HG03575 (cell line): ENCODE data around the gene OTULIN.

Experiments
- ATAC-seq: cut with Tn5 transposase; IDR thresholded peaks from one replicate; pipeline ENCODE4 v1.9.1; 2021; ENCODE audit not compliant: unreplicated experiment, insufficient number of reproducible peaks, low FRiP score; ENCODE audit errors: extremely low read depth

The OTULIN gene

DNA sequence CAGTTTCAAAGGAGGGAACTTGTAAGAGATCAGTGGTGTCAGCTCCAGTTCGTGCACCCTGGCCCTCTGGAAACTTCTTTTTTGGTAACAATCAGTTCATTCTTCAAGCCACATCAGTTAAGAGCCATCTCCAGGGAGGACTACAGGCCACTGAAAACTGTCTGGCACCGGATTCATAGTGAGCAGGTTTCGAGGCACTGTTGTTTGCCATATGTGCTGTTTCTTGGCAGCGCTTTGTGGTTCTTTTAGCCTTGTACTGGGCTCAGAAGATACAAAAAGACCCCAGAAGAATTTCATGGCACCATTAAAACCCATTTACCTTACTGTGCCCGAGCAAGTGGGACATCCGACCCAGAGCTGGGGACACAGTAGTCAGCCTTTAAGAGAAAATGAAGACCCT, 68.5 kb downstream of the OTULIN start:
- ATAC-seq, result no peak

DNA sequence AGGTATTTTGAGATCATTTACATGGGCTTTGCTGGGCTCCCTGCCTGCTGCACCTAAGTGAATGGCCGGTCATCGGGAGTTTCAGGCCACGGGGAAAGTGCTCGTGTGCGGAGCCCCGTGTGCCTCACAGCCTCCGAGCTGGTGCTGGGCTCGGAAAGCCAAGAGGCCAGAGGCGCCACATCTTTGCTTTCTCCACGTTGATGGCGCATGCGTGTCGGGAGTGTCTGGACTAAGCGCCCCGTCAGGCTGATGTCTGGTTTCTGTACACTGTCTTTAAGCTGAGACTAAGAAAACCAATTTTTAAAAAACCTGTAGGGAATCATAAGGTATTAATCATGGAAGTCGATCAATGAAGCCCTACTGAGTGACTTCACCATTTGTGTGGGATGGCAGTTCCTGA, 69.1 kb downstream of the OTULIN start:
- no peak for ATAC-seq

DNA sequence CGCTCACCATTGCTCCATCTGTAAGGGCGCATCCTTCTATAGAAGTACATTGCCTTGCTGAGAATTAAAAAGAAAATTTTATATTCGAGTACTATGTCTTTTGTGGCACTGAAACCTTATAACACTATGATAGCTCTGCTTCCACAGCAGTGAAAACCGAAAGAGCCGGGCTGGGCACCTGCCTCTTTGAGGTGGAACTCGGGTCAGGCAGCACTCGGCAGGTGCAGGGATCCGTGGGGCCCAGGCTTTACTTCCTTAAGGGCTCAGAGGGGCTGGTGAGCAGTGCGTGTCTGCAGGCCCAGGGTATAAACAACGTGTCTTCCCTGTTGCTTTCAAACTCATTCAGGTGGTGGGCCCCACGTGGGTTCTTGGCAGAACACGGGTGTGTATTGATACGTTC, 69.9 kb downstream of the OTULIN start:
- no peak for ATAC-seq

DNA sequence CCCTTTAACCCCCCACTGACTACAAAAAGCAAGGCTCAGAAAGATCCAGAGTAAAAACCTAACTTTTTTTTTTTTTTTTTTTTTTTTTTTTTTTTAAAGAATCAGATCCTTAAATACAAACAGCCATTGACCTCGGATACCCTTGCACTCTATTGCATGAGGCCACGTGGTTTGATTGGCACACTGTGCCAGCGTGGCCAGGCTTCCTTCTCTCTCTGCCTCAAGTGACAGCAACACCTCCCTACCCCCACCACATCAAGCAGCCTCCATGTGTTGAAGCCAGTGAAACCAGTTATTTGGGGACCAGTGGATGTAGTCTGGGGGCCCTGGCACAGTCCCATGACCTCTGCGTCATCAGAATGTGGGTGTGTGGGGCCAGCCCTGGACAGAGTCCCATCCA, 71.4 kb downstream of the OTULIN start:
- no peak for ATAC-seq

DNA sequence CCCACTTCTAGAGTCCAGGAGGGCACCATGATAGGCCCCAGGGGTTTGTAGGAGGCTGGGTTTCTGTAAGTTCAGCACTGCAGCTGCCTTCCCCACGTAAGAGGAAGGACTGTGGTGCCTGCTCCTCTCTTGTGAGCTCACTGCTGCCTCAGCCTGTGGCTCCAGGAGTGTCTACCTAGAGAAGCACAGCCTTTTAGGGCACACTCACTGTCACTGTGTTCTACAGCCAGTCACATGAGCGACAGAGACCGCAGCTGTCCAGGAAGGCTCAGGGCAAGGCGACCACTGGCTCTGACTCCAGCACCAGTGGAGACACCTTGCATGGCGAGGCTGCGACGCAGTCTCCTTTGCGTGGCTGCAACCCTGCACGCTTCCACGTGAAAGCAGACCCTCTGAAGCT, 72.8 kb downstream of the OTULIN start:
- ATAC-seq, result no peak

DNA sequence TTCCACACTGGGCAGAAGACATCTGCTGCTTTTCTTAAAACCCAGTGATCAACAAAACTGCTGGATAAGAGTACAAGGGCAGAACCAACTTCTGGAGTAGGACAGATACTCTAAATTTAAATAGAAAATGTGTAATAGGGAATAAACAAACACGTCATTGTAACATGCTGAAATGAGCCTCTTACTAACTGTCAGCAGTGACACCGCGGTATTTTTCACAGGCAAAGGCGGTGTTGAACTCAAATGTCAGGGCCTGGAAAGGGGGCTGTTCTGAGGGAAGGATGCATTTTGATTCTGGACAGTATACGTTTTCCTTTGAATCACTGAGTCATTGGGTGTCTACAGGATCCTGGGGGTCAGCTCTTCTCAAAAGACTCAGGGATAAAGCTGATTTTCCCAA, 73.5 kb downstream of the OTULIN start:
- ATAC-seq, result no peak

DNA sequence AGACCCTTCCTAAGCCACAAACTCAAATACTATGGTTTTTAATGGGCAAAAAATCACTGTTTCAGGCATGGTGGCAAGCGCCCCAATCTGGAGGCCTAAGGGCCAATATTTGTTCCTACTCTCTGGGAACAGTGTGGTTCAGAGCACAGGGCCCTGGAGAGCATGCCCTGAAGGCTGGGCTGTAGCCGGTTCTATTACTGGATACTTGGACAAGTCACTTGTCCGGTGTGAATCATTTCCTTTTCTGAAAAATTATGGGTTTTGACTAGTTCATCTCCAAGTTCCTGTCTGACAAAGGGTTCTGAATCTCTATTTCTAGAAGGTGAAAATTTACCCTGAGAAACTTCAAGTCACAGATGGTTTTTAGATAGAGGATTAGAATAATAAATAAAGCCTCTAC, 75.0 kb downstream of the OTULIN start:
- ATAC-seq, result no peak

DNA sequence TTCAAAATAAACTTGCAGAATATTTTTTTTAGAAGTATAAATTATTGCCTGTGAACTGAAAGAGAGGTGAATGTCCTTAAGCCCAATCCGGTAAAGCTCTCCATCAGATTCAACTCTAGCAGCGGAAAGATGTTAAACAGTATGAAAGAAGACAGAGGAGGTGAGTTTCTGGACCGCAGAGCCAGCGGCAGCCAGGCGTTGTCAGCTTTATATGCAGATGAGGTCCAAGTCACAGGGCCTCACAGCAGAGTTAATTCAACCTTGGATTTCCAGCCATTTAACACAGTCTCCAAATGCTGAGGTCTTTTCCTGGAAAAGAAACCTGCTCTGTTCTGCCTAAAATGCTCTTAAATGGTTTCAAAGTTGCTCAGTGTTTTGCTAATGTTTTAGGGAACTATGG, 75.5 kb downstream of the OTULIN start:
- ATAC-seq, result no peak

DNA sequence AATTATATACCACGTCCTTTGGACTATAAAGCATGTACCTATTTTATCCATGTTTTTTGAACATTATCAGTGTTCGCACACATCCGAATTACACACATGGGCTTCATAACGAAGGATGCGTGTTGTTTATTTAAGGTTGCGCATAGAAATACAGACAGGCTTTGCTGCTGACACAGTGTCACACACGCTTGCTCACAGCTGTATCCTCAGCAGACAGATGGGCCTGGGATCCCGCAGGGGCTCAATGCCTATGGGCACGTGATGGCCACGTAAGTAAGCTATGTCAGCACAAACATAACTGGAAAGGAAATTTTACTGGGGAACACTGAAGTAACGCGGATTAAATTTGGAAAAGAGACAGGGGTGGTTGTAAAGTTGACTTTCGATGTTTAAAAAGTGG, 76.6 kb downstream of the OTULIN start:
- no peak for ATAC-seq

DNA sequence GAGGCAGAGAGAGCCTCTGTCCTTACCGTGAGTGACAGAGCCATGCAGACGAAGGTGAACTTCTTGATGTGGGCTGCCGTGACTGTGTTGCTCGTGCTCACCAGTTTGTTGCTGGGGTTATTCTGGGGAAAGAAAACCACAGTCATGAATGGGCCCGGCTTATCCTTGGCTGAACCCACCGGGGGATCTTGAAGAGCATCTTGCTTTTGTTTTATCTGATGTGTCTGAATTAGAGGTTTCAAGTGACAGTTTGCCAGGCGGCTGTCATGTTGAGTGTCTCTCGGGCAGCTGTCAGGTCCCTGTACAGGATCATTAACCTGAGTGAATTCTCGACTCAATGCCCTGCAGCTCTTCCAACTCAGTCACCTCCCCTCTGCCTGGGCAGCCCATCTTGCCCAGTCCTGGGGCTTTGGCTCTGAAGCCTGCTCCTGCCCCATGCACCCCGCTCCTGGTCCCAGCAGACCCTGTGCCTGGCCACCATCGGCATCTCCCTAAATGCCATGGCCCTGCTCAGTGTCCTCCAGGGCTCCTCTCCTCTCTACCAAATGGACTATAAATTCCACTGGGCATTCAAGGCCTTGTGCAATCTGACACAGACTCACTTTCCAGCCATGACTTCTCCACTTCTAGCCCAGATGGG, 77.4 kb downstream of the OTULIN start:
- ATAC-seq, result no peak

DNA sequence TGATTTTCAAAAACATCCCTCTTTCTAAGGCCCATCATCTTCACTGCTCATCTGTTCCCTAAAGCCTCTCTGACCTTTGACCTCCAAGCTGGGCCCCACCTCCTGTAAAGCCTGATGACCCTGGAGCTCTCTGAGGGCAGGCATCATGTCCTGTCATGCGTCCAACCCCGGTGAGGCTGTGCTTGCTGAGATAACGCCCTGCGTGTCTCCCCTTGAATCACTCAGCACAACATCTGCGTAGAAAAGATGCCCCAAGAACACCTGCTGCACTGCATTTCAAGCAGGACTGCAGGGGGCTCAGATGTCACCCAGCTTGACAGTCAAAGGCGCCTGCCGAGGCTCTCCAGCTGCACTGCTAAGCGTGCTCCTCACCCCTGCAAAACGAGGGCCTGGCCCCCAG, 78.0 kb downstream of the OTULIN start:
- ATAC-seq, result no peak

DNA sequence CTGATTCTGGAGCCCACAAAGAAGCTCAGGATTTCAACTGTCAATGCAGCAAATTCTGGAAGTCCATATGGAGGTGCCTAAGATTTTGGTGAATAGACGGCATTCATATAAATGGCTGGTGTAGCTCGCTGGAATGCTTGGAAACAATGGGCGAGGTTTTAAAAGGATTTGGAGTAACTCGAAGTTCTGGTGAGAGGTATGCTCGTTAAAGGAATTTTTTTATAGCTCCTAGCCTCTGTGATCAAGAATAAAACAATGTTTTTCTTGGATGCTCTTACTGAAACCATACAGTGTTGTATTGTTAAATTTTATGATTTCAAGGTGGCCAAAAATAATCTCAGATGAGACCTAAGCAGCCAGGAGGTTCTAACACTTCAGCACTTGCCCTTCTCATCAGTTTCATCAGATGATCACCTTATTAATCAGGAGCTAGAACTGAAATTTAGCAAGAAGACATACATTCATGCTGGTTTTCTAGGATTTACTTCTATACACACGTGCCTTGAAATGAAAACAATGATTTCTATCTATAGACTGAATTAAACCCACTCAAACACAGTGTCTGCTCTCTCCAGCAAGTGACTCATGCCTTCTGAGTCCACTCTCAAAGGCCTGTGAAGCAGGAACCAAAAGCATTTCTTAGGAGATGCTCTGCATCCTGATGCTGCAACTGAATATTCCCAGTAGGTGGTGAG, 79.2 kb downstream of the OTULIN start:
- ATAC-seq, result no peak

DNA sequence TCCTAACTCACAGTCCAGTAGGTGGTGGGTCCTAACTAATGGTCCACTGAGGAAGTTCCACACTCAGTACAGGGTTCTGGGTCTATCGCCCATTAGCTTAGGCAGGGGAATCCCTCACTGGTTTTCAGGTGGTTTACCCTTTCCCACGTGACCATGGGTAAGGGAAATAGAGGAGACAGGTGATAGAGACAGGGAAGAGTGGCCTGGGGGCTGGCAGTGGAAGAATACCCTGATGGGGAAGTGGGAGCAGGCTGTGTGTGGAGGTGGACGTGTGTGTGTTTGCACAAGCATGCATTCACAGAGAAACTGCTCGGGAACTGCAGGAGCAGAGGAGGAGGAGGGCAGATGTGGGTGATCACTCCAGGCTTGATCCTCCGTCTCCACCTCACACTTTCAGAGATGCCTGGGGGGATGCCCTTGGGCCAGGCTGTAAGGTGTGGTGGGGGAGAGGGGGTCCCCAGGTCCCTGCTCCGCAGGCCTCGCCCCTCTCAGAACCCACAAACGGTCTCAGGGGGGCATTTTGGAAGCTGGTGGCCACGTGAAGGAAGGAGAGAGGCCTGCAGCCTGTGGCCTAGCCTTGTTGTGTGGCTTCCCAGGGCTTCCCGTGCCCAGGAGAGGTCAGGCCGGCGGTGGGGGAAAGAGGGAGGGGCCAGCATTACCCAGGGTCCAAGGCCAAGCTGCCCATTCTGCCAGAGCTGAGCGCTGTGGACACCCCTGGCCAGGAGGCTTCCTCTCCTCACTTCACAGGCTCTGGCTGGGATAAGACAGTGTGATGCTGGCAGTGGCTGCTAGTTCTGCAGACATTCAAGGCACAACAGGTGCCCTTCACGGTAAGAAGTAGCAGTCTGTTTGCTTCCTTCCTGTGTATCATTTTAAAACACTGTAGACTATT, 80.0 kb downstream of the OTULIN start:
- no peak for ATAC-seq

DNA sequence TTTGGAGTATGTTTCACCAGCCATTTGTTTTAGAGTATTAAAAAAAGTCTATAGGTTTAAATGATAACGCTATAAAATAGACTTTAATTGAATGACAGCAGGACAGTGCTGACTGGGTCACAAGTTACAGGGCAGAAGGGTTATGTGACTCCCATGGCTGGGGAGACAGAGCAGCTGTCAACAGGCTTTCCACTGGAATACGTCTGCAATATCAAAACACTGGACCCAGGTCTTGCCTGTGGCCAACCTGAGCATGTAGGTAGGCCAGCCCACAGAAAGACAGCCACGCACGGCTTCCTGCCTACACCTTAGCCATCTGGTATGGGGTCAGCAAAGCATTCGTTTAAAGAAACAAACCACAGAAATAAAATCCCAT, 80.7 kb downstream of the OTULIN start:
- ATAC-seq, result no peak

DNA sequence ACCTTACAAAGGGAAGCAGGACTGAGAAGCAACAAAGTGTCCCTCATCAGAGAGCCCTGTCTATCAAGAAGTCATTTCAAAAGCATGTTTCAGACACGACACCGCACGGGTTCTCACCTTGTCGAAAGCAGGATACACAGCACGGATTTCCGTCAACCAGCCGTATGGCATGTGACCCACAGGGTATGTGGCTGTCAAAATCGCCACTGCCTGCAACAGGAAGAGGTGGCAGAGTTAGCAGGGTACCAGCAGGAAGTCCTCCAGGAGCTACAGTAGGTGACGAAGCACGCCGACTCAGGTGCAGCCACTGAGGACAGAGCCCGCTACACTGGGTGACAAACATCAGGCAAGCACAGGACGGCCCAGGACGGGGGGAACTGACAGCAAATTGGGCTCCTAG, 81.2 kb downstream of the OTULIN start:
- no peak for ATAC-seq

DNA sequence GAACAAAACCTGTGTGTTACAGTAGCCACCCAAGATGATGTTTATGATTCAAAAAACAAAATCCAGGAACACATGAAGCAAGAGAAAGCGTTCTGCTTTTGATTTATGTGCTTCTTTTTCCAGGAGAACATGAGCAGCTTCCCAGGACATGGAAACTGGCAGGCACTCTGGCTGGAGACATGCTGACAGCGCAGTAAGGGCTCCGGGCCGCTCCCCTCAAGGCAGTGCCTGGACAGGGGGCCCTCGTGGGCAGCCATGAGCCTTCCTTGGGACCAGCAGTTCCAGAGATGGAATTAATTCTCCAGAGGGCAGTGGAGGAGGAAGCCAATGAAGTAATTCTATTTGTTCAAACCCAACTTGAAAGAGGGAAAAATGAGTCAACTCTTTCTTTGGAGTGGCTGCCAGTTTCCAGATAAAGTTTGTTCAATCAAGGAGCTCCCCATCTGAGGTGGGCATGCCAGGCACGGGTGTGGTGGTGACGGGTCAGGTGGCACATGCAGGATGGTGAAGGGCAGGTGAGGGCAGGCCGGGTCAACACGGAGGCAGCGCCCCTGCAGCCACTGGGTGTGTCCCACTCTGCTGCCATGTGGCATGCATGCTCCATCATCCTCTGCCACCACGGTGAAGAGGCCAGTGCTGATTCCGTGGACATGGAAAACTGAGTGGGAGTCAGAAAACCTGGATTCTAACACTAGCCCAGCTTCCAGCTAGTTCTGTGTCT, 83.8 kb downstream of the OTULIN start:
- no peak for ATAC-seq
